ENCODE measurements around the gene LMO7.

The LMO7 gene

GRCh38 chr13:75715601-75716523 lies 79.7 kb downstream of the LMO7 start:
- DNase-seq (ENCODE audit: low read depth), result peak; percentile 55

GRCh38 chr13:75717525-75717924 lies 81.4 kb downstream of the LMO7 start:
- H3K4me3 ChIP-seq (replicated peaks; ENCODE audit: low read depth, low read length), result no peak overlapping the region

More at GRCh38 chr13:75715601-75716523, 79.7 kb downstream of the LMO7 start:
- H3K4me3 ChIP-seq (replicated peaks; ENCODE audit: low read depth, low read length), result no peak overlapping the region
- no peak for TF ChIP-seq CTCF (IDR thresholded peaks at IDR 0.05; ENCODE audit: low read length, missing control alignments)

GRCh38 chr13:75721307-75721706 lies 85.2 kb downstream of the LMO7 start:
- H3K4me3 ChIP-seq (replicated peaks; ENCODE audit: low read depth, low read length), result no peak overlapping the region
- DNase-seq (ENCODE audit: low read depth), result no peak
- no peak for TF ChIP-seq CTCF (IDR thresholded peaks at IDR 0.05; ENCODE audit: low read length, missing control alignments)

More at GRCh38 chr13:75717525-75717924, 81.4 kb downstream of the LMO7 start:
- no peak for TF ChIP-seq CTCF (IDR thresholded peaks at IDR 0.05; ENCODE audit: low read length, missing control alignments)
- DNase-seq (ENCODE audit: low read depth), result no peak

- TF ChIP-seq CTCF (IDR thresholded peaks at IDR 0.05; ENCODE audit: low read length, missing control alignments), result no peak
- no peak for DNase-seq (ENCODE audit: low read depth)
- H3K4me3 ChIP-seq (replicated peaks; ENCODE audit: low read depth, low read length), result no peak overlapping the region
Measured at GRCh38 chr13:75723901-75724300, 87.8 kb downstream of the LMO7 start.

- no peak for TF ChIP-seq CTCF (IDR thresholded peaks at IDR 0.05; ENCODE audit: low read length, missing control alignments)
- H3K4me3 ChIP-seq (replicated peaks; ENCODE audit: low read depth, low read length), result no peak overlapping the region
- DNase-seq (ENCODE audit: low read depth), result no peak
Measured at GRCh38 chr13:75724752-75725517, 88.8 kb downstream of the LMO7 start.

GRCh38 chr13:75725736-75726135 lies 89.6 kb downstream of the LMO7 start:
- no peak for TF ChIP-seq CTCF (IDR thresholded peaks at IDR 0.05; ENCODE audit: low read length, missing control alignments)

More at GRCh38 chr13:75725736-75726135, 89.6 kb downstream of the LMO7 start:
- no peak for DNase-seq (ENCODE audit: low read depth)
- no peak overlapping the region for H3K4me3 ChIP-seq (replicated peaks; ENCODE audit: low read depth, low read length)
